WI38 (cell line): ENCODE results near the gene DNAJC11.
"Not testable (repeated sequence)": the region's sequence is repeated elsewhere in the genome, so short reads cannot be mapped to it uniquely, and the experiment has no call there.

Source experiments
- H3K4me3 ChIP-seq: 2 replicates; pipeline ENCODE4 v1.5.1; 2011; ENCODE audit warnings: low read depth, mild to moderate bottlenecking, control low read depth, low read length
- TF ChIP-seq, protein P1 (sequence below): IDR thresholded peaks from 2 replicates; pipeline ENCODE4 v1.5.1; 2012; ENCODE audit warnings: low read depth, mild to moderate bottlenecking, control low read depth, low read length

The DNAJC11 gene

DNA sequence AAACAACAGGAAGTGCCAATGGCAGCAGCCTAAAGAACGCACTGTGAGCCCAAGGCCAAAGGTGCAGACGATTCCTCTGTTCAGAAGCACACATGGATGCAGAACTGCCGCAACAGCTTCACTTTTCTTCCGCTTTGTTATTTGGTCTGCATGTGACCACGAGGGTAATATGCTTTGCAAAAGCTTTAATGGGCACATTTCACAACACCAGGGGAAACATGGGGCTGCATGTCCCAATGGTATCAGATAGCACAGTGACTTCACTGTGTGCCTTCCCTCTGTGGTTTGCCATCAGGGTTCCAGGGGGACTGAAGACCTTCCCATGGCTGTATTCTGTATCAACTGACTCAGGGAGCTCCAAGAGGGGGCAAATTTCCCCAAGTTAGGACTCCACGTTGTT lies 48.6 kb downstream of the DNAJC11 start:
- TF ChIP-seq, protein P1, sequence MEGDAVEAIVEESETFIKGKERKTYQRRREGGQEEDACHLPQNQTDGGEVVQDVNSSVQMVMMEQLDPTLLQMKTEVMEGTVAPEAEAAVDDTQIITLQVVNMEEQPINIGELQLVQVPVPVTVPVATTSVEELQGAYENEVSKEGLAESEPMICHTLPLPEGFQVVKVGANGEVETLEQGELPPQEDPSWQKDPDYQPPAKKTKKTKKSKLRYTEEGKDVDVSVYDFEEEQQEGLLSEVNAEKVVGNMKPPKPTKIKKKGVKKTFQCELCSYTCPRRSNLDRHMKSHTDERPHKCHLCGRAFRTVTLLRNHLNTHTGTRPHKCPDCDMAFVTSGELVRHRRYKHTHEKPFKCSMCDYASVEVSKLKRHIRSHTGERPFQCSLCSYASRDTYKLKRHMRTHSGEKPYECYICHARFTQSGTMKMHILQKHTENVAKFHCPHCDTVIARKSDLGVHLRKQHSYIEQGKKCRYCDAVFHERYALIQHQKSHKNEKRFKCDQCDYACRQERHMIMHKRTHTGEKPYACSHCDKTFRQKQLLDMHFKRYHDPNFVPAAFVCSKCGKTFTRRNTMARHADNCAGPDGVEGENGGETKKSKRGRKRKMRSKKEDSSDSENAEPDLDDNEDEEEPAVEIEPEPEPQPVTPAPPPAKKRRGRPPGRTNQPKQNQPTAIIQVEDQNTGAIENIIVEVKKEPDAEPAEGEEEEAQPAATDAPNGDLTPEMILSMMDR, result no peak
- H3K4me3 ChIP-seq, result no peak overlapping the region

DNA sequence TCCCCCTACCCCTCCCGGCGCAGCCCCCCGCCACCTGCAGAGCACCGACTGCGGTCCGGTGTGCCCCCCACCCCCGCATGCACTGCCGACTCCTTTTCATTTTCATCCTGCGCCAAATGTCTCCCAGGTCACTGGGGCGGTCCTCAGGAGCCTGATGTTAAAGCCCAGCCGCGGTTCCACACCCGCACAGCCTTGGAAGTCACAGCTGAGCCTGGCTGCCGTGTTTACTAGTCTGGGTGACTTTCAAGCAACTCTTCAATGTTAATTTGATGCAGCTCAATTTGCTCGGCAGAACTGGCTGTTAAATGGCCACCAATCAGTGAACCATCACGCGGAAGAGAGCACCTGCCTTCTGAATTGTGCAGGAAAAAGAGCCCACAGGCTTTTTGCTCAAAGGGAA lies 49.7 kb downstream of the DNAJC11 start:
- H3K4me3 ChIP-seq, result no peak overlapping the region
- TF ChIP-seq, protein P1, result no peak

DNA sequence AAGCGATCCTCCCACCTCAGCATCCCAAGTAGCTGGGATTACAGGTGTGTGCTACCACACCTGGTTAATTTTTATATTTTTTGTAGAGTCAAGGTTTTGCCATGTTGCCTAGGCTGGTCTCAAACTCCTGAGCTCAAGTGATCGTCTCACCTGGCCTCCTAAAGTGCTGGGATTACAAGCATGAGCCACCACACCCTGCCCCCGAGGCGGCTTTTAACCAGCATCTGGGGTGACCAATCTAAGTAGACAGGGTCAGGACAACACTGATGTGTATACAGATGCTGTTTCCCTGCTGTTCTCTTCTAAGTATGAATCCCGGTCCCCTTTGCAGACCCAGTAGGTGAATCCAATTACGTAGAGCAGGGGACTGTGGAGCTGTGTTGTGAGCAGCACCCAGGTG lies 53.1 kb downstream of the DNAJC11 start:
- H3K4me3 ChIP-seq, result no peak overlapping the region
- TF ChIP-seq, protein P1, result no peak

DNA sequence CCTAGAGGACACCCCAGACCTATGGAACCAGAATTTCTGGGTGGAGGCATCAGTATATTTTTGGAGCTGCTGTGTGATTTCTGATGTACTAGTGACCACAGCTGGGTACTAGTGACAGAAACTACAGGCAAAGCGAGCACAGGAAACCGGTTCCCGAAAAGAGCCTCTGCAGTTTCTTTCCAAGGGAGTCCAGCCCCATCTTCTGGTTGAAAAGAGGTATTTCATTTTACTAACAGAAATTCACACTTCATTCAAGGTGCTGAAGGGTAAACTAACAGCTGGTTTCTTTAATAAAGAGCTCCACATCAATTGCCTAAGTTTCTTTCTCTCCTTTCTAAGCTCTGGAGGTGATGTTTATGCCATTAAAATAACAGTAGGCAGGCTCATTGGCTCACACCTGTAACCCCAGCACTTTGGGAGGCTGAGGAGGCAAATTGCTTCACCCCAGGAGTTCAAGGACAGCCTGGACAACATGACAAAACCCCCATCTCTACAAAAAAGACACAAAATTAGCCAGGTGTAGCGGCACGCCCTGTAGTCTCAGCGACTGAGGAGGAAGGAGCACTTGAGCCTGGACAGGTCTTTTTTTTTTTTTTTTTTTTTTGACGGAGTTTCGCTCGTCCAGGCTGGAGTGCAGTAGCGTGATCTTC lies 55.0 kb downstream of the DNAJC11 start:
- H3K4me3 ChIP-seq, result no peak overlapping the region
- TF ChIP-seq, protein P1, result peak; percentile 30

DNA sequence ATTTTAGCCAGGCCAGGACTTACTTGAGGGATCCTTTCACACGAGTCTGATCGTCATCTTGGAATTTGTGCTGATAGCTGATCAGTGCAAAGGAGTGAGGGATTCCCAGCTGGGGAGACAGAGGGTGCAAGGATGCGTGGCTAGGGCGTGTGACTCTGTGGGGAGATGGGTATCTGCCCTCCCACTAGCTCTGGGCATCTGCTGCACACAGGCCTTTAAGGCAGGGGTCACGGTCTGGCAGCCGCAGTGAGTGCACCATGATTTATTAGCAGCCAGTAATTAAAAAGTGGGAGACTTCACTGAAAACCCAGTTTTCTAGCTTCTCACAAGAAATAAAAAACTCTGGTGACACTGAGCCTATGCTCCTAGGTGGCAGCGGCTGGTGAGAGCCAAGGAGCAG lies 56.6 kb downstream of the DNAJC11 start:
- H3K4me3 ChIP-seq, result no peak overlapping the region
- TF ChIP-seq, protein P1, result no peak

DNA sequence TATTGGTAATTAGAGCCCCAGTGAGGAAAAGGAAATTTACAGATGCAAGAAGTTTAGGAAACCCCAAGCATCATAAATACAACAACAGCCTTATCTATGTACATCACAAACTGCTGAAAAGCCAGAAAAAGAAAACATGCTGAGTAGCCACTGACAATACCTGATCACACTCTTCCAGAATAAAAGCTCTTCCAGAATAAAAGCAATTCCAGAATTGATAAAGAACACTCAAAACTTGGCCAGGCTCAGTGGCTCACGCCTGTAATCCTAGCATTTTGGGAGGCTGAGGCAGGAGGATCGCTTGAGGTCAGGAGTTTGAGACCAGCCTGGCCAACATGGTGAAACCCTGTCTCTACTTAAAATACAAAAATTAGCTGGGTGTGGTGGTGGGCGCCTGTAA lies 60.7 kb downstream of the DNAJC11 start:
- H3K4me3 ChIP-seq, result not testable (repeated sequence)

DNA sequence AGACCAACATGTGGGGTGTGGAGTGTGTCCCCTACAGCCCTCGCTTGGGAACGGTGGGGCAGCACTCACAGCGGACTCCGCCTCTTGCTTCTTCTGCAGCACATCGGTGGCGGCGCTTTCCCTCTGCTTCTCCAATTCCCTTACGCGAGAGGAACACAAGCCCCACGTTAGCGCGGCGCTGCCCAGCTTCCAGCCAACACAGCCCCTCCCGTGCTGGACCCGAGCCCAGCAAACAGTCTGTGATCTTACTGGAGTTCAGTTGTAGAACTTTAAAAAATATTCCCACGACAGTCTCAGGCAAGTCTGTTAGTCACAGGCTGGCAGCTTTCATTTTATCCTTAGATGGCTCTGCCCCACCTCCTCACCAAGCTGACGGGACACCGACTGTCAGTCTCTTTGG lies 63.4 kb downstream of the DNAJC11 start:
- H3K4me3 ChIP-seq, result no peak overlapping the region
- TF ChIP-seq, protein P1, result no peak

DNA sequence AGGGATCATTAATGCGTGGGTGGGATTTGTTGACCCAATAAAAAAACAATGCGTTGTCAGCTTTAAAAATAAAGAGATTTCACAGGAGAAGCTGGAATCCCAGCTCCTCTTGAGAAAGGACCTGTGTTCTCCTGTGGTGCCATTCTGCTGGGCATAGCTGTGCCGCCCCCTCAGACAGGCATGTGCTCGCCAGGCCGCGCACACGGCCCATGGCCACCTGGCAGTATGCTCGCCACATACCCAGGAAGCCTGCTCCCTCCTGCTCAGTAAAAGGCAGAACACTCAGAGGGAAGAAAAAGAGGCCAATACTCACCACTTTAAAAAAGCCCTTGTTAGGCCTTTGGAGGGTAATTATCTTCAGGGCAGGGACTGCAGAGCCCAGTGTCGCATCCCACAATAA lies 63.8 kb downstream of the DNAJC11 start:
- H3K4me3 ChIP-seq, result no peak overlapping the region
- TF ChIP-seq, protein P1, result no peak

DNA sequence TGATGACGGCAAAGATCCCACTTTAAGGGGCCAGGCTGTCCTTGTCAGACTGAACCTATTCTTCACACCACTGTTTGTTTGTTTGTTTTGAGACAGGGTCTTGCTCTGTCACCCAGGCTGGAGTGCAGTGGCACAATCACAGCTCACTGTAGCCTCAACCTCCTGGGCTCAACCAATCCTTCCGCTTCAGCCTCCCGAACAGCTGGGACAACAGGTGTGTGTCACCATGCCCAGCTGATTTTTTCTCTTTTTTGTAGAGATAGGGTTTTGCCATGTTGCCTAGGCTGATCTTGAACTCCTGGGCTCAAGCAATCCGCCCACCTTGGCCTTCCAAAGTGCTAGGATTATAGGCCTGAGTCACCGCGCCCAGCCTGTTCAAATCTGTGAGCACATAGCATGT lies 64.8 kb downstream of the DNAJC11 start:
- not testable (repeated sequence) for H3K4me3 ChIP-seq
